Measurements from ENCODE around the gene CHERP. TPM values are rescaled to one million over a fixed set of nuclear protein-coding genes. Genes with fewer than 3 reads are reported as not detected.
A peak's percentile ranks its signal among the peaks of the same experiment; 100 is the strongest.
"Not testable (repeated sequence)": the region's sequence is repeated elsewhere in the genome, so short reads cannot be mapped to it uniquely, and the experiment has no call there.

The CHERP gene
- total RNA-seq, 1 experiment from 2014 or later, result 101 TPM

DNA sequence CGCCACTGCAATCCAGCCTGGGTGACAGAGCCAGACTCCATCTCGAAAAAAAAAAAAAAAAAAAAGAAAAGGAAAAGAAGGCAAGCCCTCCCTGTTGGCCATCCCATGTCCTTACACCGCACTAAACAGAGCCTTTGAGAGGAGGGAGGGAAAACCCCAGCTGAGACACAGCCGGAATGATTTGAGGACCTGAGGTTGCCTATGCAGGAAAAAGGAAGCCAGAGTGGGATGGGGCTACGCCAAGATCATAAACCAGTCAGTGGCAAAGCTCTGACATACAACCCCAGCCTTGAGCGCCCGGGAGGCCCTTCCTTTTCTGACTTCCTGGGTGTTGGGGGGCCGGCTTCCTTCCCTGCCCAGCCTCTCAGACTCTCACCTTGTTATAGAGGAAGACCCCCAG lies 12.5 kb upstream of the CHERP start:
- Histone ChIP-seq H2BK20ac (ENCODE audit: low read depth, low read length, poor library complexity, severe bottlenecking) (no peak overlapping the region), H3K18ac (ENCODE audit: insufficient read length, low read depth, low read length) (no peak overlapping the region), H3K56ac (ENCODE audit: insufficient read length, low read depth, low read length) (no peak overlapping the region), H3K4me1 (ENCODE audit: insufficient read depth, low read length) (no peaks in the 10 kb centered on the region), H3K23ac (ENCODE audit: insufficient read length, low read depth, low read length) (no peak overlapping the region), H2BK120ac (ENCODE audit: low read depth, low read length, poor library complexity, severe bottlenecking) (no peak overlapping the region), H3K79me2 (ENCODE audit: insufficient read depth, low read length) (no peaks in the 10 kb centered on the region), H4K20me1 (ENCODE audit: control insufficient read depth, insufficient read depth, insufficient read length) (no peaks in the 10 kb centered on the region), H3K79me1 (ENCODE audit: insufficient read depth, low read depth, low read length, poor library complexity, severe bottlenecking) (no peaks in the 10 kb centered on the region), H4K91ac (ENCODE audit: insufficient read length, low read depth, low read length) (no peak overlapping the region), H3K27me3 (ENCODE audit: insufficient read depth, low read length) (no peaks in the 10 kb centered on the region), H2BK12ac (ENCODE audit: insufficient read length, low read depth, low read length) (no peak overlapping the region), H2AFZ (ENCODE audit: low read length) (no peak overlapping the region), H2BK5ac (ENCODE audit: insufficient read length, low read length) (no peak overlapping the region), H4K5ac (ENCODE audit: insufficient read length, low read depth, low read length) (no peak overlapping the region), H3K4me2 (ENCODE audit: insufficient read depth, insufficient read length, low read length) (no peak overlapping the region), H3K14ac (ENCODE audit: insufficient read depth, low read length) (no peak overlapping the region), H3K4ac (ENCODE audit: low read depth, low read length) (no peak overlapping the region), H3K9ac (ENCODE audit: extremely low read depth, insufficient read length, low read length) (no peak overlapping the region), H3K9me3 (ENCODE audit: control insufficient read depth, low read depth, low read length) (no peaks in the 10 kb centered on the region), H2BK15ac (ENCODE audit: low read depth, low read length) (no peak overlapping the region), H3K27ac (ENCODE audit: insufficient read length, low read depth, low read length) (no peak overlapping the region), H3K23me2 (ENCODE audit: insufficient read length, low read depth, low read length, poor library complexity, severe bottlenecking) (no peaks in the 10 kb centered on the region), H2AK5ac (ENCODE audit: insufficient read length, low read length) (no peak overlapping the region), H4K8ac (replicated peaks; ENCODE audit: insufficient read length, low read depth, low read length) (no peak overlapping the region), H3T11ph (ENCODE audit: low read length) (no peak overlapping the region)
- TF ChIP-seq CTCF (conservative IDR thresholded peaks at IDR 0.05), result no peak
- no peak for DNase-seq
- Mint-ChIP-seq H3K9me3 (no peaks in the 10 kb centered on the region), H3K27me3 (ENCODE audit: low read depth) (no peaks in the 10 kb centered on the region), H3K36me3 (ENCODE audit: insufficient read depth in 1 of 3, low read depth in 3 of 3) (peaks cover 12 to 75% (median 41%) of the 10 kb centered on the region in 3 experiments; a peak in 6 of 7 replicates), H3K27ac (0 out of 7 replicates have a peak overlapping the region, but pooled peaks of 1 of the 3 experiments have one; percentile 55), H3K4me1 (no peaks in the 10 kb centered on the region), H3K4me3 (no peak overlapping the region)
- no CpG with 5 or more reads among the region's 8 CpGs for WGBS (ENCODE audit: extremely low coverage, insufficient read length, low lambda C conversion rate)

DNA sequence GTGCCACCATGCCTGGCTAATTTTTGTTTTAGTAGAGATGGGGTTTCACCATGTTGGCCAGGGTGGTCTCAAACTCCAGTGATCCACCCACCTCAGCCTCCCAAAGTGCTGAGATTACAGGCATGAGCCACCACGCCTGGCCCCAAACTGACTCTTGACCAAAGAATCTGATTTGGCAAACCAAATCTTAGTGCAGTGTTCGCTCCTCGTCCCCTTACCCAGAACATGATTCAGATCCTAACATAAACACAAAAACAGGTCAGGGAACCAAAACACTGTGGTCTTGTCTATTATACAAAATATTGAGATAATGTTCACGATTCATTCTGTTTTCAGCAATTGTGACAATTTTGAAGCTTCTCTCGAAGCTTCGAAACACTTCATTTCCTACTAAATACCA lies 9.7 kb upstream of the CHERP start:
- not testable (repeated sequence) for H3K56ac ChIP-seq (ENCODE audit: insufficient read length, low read depth, low read length); H3K9me3 ChIP-seq (ENCODE audit: control insufficient read depth, low read depth, low read length); H3K9me3 Mint-ChIP-seq; DNase-seq; H3K27me3 ChIP-seq (ENCODE audit: insufficient read depth, low read length); H3K23ac ChIP-seq (ENCODE audit: insufficient read length, low read depth, low read length); H4K8ac ChIP-seq (replicated peaks; ENCODE audit: insufficient read length, low read depth, low read length); H2BK20ac ChIP-seq (ENCODE audit: low read depth, low read length, poor library complexity, severe bottlenecking); H3K4me2 ChIP-seq (ENCODE audit: insufficient read depth, insufficient read length, low read length); H3K23me2 ChIP-seq (ENCODE audit: insufficient read length, low read depth, low read length, poor library complexity, severe bottlenecking); H3K9ac ChIP-seq (ENCODE audit: extremely low read depth, insufficient read length, low read length); H3K14ac ChIP-seq (ENCODE audit: insufficient read depth, low read length); H3K27ac Mint-ChIP-seq; H3K4me1 ChIP-seq (ENCODE audit: insufficient read depth, low read length); H2BK5ac ChIP-seq (ENCODE audit: insufficient read length, low read length); H3T11ph ChIP-seq (ENCODE audit: low read length); H2BK12ac ChIP-seq (ENCODE audit: insufficient read length, low read depth, low read length); H3K4me1 Mint-ChIP-seq; H4K5ac ChIP-seq (ENCODE audit: insufficient read length, low read depth, low read length); H2BK15ac ChIP-seq (ENCODE audit: low read depth, low read length); H2BK120ac ChIP-seq (ENCODE audit: low read depth, low read length, poor library complexity, severe bottlenecking); H3K18ac ChIP-seq (ENCODE audit: insufficient read length, low read depth, low read length); H4K91ac ChIP-seq (ENCODE audit: insufficient read length, low read depth, low read length); H2AFZ ChIP-seq (ENCODE audit: low read length); H4K20me1 ChIP-seq (ENCODE audit: control insufficient read depth, insufficient read depth, insufficient read length); H3K4ac ChIP-seq (ENCODE audit: low read depth, low read length); H2AK5ac ChIP-seq (ENCODE audit: insufficient read length, low read length); H3K27me3 Mint-ChIP-seq (ENCODE audit: low read depth); H3K27ac ChIP-seq (ENCODE audit: insufficient read length, low read depth, low read length); H3K79me2 ChIP-seq (ENCODE audit: insufficient read depth, low read length); H3K4me3 Mint-ChIP-seq; H3K79me1 ChIP-seq (ENCODE audit: insufficient read depth, low read depth, low read length, poor library complexity, severe bottlenecking)
- peaks cover 12 to 54% (median 32%) of the 10 kb centered on the region in 3 experiments; a peak in 6 of 7 replicates for H3K36me3 Mint-ChIP-seq (ENCODE audit: insufficient read depth in 1 of 3, low read depth in 3 of 3)
- no CpG with 5 or more reads among the region's 6 CpGs for WGBS (ENCODE audit: extremely low coverage, insufficient read length, low lambda C conversion rate)

Measured in H9 (cell line).